ENCODE data around the gene DST.

Gene DST

GRCh38 chr6:56532766-56533551 lies 109.7 kb downstream of the DST start:
- DNase-seq = no peak

- DNase-seq = no peak
Measured at GRCh38 chr6:56531839-56532595, 110.7 kb downstream of the DST start.

GRCh38 chr6:56529594-56530191 lies 113.0 kb downstream of the DST start:
- DNase-seq = no peak

GRCh38 chr6:56528412-56528841 lies 114.3 kb downstream of the DST start:
- no peak for DNase-seq

GRCh38 chr6:56527934-56528333 lies 114.8 kb downstream of the DST start:
- DNase-seq = no peak

- DNase-seq = no peak
Measured at GRCh38 chr6:56526860-56527544, 115.7 kb downstream of the DST start.

GRCh38 chr6:56525974-56526789 lies 116.5 kb downstream of the DST start:
- DNase-seq = no peak

GRCh38 chr6:56524891-56525703 lies 117.6 kb downstream of the DST start:
- no peak for DNase-seq

- DNase-seq = no peak
Measured at GRCh38 chr6:56522495-56523270, 120.0 kb downstream of the DST start.

- DNase-seq = no peak
Measured at GRCh38 chr6:56521976-56522375, 120.7 kb downstream of the DST start.

- DNase-seq = no peak
Measured at GRCh38 chr6:56521454-56521853, 121.2 kb downstream of the DST start.

- no peak for DNase-seq
Measured at GRCh38 chr6:56520218-56520617, 122.5 kb downstream of the DST start.

- DNase-seq = no peak
Measured at GRCh38 chr6:56518995-56519767, 123.5 kb downstream of the DST start.

GRCh38 chr6:56517155-56517745 lies 125.4 kb downstream of the DST start:
- DNase-seq = no peak

GRCh38 chr6:56516003-56516402 lies 126.7 kb downstream of the DST start:
- no peak for DNase-seq

GRCh38 chr6:56515081-56515905 lies 127.4 kb downstream of the DST start:
- DNase-seq = no peak

- DNase-seq = no peak
Measured at GRCh38 chr6:56514395-56514794, 128.3 kb downstream of the DST start.

- DNase-seq = no peak
Measured at GRCh38 chr6:56513631-56514030, 129.1 kb downstream of the DST start.

Measured in NCI-H2171 (cell line).